ENCODE results near the gene STAM2.
"Not testable (repeated sequence)": the region's sequence is repeated elsewhere in the genome, so short reads cannot be mapped to it uniquely, and the experiment has no call there.

STAM2 gene

DNA sequence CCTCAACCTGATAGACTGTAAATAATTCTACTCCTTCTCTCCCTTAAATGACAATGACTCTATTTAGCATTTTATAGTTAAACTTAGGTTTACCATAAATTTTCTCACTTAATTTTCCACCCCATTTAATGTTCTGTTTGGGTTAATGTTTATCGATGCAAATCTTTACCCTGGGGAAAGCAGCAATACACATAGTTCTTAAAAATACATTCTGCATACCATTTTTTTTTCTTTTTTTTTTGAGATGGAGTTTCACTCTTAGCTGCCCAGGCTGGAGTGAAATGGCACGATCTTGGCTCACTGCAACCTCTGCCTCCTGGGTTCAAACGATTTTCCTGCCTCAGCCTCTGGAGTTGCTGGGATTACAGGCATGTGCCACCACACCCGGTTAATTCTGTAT is 14.0 kb downstream of the STAM2 start:
- Histone ChIP-seq H3K4me3 (IDR thresholded peaks at IDR 0.05; ENCODE audit: insufficient read depth, low read depth, low read length) (no peak overlapping the region), H2AFZ (ENCODE audit: low read depth) (no peak overlapping the region), H3K36me3 (ENCODE audit: insufficient read depth) (no peaks in the 10 kb centered on the region), H3K27me3 (ENCODE audit: insufficient read depth, low read depth) (no peaks in the 10 kb centered on the region), H3K79me2 (ENCODE audit: insufficient read depth, low read depth) (peaks cover 53% of the 10 kb centered on the region), H3K27ac (no peak overlapping the region), H4K20me1 (ENCODE audit: insufficient read depth) (no peaks in the 10 kb centered on the region), H3K4me2 (no peak overlapping the region), H3K4me1 (ENCODE audit: low read depth, poor library complexity, severe bottlenecking) (peaks cover 2% of the 10 kb centered on the region), H3K9ac (no peak overlapping the region)
- TF ChIP-seq, protein P1, sequence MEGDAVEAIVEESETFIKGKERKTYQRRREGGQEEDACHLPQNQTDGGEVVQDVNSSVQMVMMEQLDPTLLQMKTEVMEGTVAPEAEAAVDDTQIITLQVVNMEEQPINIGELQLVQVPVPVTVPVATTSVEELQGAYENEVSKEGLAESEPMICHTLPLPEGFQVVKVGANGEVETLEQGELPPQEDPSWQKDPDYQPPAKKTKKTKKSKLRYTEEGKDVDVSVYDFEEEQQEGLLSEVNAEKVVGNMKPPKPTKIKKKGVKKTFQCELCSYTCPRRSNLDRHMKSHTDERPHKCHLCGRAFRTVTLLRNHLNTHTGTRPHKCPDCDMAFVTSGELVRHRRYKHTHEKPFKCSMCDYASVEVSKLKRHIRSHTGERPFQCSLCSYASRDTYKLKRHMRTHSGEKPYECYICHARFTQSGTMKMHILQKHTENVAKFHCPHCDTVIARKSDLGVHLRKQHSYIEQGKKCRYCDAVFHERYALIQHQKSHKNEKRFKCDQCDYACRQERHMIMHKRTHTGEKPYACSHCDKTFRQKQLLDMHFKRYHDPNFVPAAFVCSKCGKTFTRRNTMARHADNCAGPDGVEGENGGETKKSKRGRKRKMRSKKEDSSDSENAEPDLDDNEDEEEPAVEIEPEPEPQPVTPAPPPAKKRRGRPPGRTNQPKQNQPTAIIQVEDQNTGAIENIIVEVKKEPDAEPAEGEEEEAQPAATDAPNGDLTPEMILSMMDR (conservative IDR thresholded peaks at IDR 0.05; ENCODE audit: low read depth, low read length): no peak

- not testable (repeated sequence) for H3K4me2 ChIP-seq; H4K20me1 ChIP-seq (ENCODE audit: insufficient read depth); H3K27ac ChIP-seq; H3K9ac ChIP-seq; H2AFZ ChIP-seq (ENCODE audit: low read depth); H3K36me3 ChIP-seq (ENCODE audit: insufficient read depth); H3K4me1 ChIP-seq (ENCODE audit: low read depth, poor library complexity, severe bottlenecking); H3K27me3 ChIP-seq (ENCODE audit: insufficient read depth, low read depth); H3K4me3 ChIP-seq (IDR thresholded peaks at IDR 0.05; ENCODE audit: insufficient read depth, low read depth, low read length)
- H3K79me2 ChIP-seq (ENCODE audit: insufficient read depth, low read depth): peaks cover 48% of the 10 kb centered on the region
Measured at GRCh38 chr2:152160378-152160777, 15.2 kb downstream of the STAM2 start.

DNA sequence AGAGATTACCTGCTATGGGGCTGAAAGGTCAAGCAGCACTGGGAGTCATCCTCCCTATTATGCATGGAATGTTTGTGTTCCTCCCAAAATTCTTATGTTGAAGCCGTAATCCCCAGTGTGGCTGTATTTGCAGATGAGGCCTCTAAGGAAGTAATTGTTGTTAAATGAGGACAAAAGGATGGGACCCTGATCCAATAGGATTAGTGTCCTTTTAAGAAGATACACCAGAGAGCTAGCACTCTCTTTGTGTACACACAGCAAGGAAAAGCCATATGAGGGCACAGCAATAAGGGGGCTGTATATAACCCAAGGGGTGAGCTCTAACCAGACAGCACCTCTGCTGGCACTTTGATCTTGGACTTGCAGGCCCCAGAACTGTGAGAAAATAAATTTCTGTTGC is 18.3 kb downstream of the STAM2 start:
- no peak overlapping the region for H3K4me3 ChIP-seq (IDR thresholded peaks at IDR 0.05; ENCODE audit: insufficient read depth, low read depth, low read length)
- no peak overlapping the region for H3K9ac ChIP-seq
- 0 out of 2 replicates have a peak, but pooled peaks cover 2% of the 10 kb centered on the region for H4K20me1 ChIP-seq (ENCODE audit: insufficient read depth)
- H2AFZ ChIP-seq (ENCODE audit: low read depth): no peak overlapping the region
- H3K27me3 ChIP-seq (ENCODE audit: insufficient read depth, low read depth): no peaks in the 10 kb centered on the region
- TF ChIP-seq, protein P1 (conservative IDR thresholded peaks at IDR 0.05; ENCODE audit: low read depth, low read length): no peak
- no peak overlapping the region for H3K4me2 ChIP-seq
- no peaks in the 10 kb centered on the region for H3K4me1 ChIP-seq (ENCODE audit: low read depth, poor library complexity, severe bottlenecking)
- H3K36me3 ChIP-seq (ENCODE audit: insufficient read depth): no peaks in the 10 kb centered on the region
- H3K79me2 ChIP-seq (ENCODE audit: insufficient read depth, low read depth): peaks cover 25% of the 10 kb centered on the region; the same call in 1 of the 2 replicates
- no peak overlapping the region for H3K27ac ChIP-seq

DNA sequence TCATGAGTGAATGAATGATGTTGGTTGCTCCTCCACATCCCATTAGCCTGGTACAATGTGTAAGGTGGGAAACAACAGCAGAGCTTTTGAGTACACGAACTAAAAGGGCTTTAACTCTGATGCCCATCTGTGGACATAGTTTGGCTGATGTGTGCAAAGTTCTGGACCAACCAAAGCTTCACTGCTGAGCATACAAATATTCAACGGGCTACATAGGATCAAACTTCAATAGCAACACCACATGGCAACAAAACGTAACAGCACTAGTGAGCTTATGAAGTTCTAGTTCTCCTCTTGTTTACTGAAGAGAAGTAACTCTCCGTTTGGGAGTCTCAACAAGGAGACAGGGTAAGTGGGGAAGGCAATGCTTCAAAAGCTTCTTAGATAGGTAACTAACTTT is 20.4 kb downstream of the STAM2 start:
- 0 out of 2 replicates have a peak, but pooled peaks cover 2% of the 10 kb centered on the region for H4K20me1 ChIP-seq (ENCODE audit: insufficient read depth)
- TF ChIP-seq, protein P1 (conservative IDR thresholded peaks at IDR 0.05; ENCODE audit: low read depth, low read length): no peak
- no peaks in the 10 kb centered on the region for H3K36me3 ChIP-seq (ENCODE audit: insufficient read depth)
- H3K4me1 ChIP-seq (ENCODE audit: low read depth, poor library complexity, severe bottlenecking): no peaks in the 10 kb centered on the region
- H3K27ac ChIP-seq: no peak overlapping the region
- H3K79me2 ChIP-seq (ENCODE audit: insufficient read depth, low read depth): peaks cover 17% of the 10 kb centered on the region; the same call in 1 of the 2 replicates
- H3K9ac ChIP-seq: no peak overlapping the region
- no peaks in the 10 kb centered on the region for H3K27me3 ChIP-seq (ENCODE audit: insufficient read depth, low read depth)
- no peak overlapping the region for H3K4me2 ChIP-seq
- no peak overlapping the region for H3K4me3 ChIP-seq (IDR thresholded peaks at IDR 0.05; ENCODE audit: insufficient read depth, low read depth, low read length)
- no peak overlapping the region for H2AFZ ChIP-seq (ENCODE audit: low read depth)

- Histone ChIP-seq H4K20me1 (ENCODE audit: insufficient read depth) (0 out of 2 replicates have a peak, but pooled peaks cover 2% of the 10 kb centered on the region), H3K4me2 (no peak overlapping the region), H3K9ac (no peak overlapping the region), H2AFZ (ENCODE audit: low read depth) (no peak overlapping the region), H3K4me1 (ENCODE audit: low read depth, poor library complexity, severe bottlenecking) (no peaks in the 10 kb centered on the region), H3K4me3 (IDR thresholded peaks at IDR 0.05; ENCODE audit: insufficient read depth, low read depth, low read length) (no peak overlapping the region), H3K36me3 (ENCODE audit: insufficient read depth) (no peaks in the 10 kb centered on the region), H3K27me3 (ENCODE audit: insufficient read depth, low read depth) (no peaks in the 10 kb centered on the region), H3K27ac (no peak overlapping the region), H3K79me2 (ENCODE audit: insufficient read depth, low read depth) (peaks cover 17% of the 10 kb centered on the region; the same call in 1 of the 2 replicates)
- TF ChIP-seq, protein P1 (conservative IDR thresholded peaks at IDR 0.05; ENCODE audit: low read depth, low read length): no peak
Measured at GRCh38 chr2:152154462-152154861, 21.1 kb downstream of the STAM2 start.
